H1 (cell line): Measurements from ENCODE around the gene FANCL.

Experiments
- KDM1A ChIP-seq: fragments of 200-600, 300-600 bp; sonication (generic); IDR thresholded peaks from 2 replicates; pipeline ENCODE4 v1.7.1; 2016; ENCODE audit warnings: mild to moderate bottlenecking, low read length, borderline replicate concordance
- PHF8 ChIP-seq: fragments of 200-600 bp; sonication (generic); conservative IDR thresholded peaks from 2 replicates; pipeline ENCODE4 v1.7.1; 2012; ENCODE audit warnings: low read depth, mild to moderate bottlenecking, inconsistent platforms, low read length, moderate library complexity
- TF ChIP-seq, protein P1 (sequence below), 3 experiments: IDR thresholded peaks; 1 replicate in 2 of 3; 2 replicates in 1 of 3; pipeline versions ENCODE4 v1.5.1 to v1.6.1; 2011; ENCODE audit warnings: low read length in 3 of 3, mild to moderate bottlenecking in 3 of 3, inconsistent platforms in 2 of 3, low read depth in 1 of 3, moderate library complexity in 1 of 3; ENCODE audit not compliant: insufficient read depth in 1 of 3; ENCODE audit errors: control extremely low read depth in 1 of 3

DNA sequence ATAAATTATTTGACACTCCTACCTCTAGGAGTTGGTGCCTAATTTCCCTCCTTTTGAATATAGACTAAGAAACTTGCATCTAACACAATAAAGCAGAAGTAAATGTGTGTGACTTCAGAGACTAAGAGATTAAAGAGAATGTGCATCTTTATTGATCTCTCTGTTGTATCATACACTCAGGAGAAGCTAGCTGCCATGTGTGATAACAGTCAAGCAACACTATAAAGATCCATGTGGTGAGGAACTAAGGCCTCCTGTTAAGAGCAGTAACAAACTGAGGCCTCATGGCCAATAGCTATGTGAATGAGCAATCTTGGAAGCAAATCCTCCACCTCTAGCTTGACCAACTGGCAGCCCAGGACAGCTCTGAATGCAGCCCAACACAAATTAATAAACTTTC lies 3.4 kb downstream of the FANCL start:
- no peak for TF ChIP-seq PHF8
- no peak for TF ChIP-seq KDM1A
- TF ChIP-seq, protein P1, sequence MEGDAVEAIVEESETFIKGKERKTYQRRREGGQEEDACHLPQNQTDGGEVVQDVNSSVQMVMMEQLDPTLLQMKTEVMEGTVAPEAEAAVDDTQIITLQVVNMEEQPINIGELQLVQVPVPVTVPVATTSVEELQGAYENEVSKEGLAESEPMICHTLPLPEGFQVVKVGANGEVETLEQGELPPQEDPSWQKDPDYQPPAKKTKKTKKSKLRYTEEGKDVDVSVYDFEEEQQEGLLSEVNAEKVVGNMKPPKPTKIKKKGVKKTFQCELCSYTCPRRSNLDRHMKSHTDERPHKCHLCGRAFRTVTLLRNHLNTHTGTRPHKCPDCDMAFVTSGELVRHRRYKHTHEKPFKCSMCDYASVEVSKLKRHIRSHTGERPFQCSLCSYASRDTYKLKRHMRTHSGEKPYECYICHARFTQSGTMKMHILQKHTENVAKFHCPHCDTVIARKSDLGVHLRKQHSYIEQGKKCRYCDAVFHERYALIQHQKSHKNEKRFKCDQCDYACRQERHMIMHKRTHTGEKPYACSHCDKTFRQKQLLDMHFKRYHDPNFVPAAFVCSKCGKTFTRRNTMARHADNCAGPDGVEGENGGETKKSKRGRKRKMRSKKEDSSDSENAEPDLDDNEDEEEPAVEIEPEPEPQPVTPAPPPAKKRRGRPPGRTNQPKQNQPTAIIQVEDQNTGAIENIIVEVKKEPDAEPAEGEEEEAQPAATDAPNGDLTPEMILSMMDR (IDR thresholded peaks at IDR 0.05; ENCODE audit: control extremely low read depth in 1 of 3, insufficient read depth in 1 of 3, low read depth in 1 of 3, low read length in 3 of 3), result no peak
